Stimulated activated CD8-positive, alpha-beta memory T cell treated with anti-CD3 and anti-CD28 coated beads, Interleukin-12 subunit alpha, Interleukin-12 subunit beta, amount 100 ng/mL, for 4 hours (primary cell): Measurements from ENCODE around the gene CAMK1D.
"Not testable (repeated sequence)": the region's sequence is repeated elsewhere in the genome, so short reads cannot be mapped to it uniquely, and the experiment has no call there.

Experiments used
- DNase-seq: peaks from one replicate; pipeline ENCODE4 v3.0.0-alpha.2; 2020; ENCODE audit warnings: low read depth

Gene CAMK1D

DNA sequence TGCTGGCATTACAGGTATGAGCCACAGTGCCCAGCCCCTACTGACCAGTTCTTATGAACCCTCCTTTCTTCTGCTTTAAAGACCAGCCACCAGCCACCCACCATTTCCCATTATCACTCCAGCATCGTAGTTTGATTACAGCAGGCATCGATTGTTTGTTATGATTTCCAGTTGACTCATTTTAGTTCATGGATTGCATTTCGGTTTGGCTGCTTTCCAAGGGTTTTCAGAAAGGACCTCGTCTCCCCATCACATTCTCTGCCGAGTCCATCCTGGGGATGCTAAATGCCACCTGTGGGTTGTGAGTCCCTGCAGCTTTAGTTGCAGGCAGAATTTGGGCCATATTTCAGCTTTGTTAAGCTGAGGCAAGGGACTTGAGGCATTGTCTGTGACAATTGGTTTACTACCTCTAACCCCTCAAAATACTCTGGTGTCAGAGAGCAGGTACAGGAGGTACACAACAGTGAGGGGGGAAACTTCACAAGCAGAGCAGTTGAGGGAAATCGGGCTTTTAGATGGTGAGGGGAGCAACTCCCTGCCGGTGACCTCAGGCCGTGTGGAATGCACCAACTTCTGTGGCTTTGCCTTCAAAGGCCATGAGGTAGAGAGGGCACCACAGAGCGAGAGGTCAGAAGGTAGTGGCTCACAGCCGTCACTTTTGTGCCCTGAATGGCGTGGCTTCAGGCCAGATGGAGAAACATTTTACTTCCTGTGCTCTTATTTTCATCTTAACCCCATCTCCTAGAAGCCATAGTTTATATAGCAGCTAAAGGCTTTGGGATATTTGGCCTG lies 448.3 kb downstream of the CAMK1D start:
- DNase-seq = no peak

DNA sequence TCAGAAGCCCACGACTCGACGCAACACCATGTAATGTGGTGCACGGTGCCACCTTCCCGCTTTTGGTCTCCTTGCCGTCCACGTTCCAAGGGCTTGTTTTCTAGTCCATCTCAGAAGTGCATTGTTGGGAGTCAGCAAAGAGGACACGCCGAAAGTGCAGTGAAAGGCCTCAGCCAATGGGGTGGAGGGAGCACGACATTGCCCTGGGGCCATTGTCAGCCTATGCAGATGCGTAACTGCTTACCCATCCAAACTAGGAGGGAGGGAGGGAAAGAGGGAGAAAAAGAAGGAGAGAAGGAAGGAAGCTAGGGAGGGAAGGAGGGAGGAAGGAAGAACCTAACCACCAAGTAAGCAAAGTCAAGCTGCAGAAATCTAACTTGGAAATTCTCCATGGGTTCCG lies 449.8 kb downstream of the CAMK1D start:
- DNase-seq = no peak

DNA sequence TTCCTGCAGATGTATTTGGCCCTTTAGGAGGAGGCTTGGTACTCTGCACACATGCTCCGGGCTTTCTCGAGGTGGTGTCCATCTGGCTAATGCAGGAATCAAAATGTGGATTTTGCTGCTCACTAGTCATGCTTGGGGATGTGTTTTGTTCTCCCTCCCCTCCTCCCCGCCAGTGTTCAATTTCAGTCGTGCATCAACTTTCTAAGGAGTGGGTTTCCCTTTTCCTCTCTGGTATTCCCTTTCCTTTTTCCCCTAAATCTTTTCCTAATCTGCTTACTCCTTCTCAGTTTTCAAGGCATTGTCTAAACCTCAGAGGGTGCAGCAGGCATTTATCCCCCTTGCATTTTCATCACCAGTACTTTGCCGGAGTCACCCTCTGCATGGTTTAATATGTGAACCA lies 450.4 kb downstream of the CAMK1D start:
- no peak for DNase-seq

DNA sequence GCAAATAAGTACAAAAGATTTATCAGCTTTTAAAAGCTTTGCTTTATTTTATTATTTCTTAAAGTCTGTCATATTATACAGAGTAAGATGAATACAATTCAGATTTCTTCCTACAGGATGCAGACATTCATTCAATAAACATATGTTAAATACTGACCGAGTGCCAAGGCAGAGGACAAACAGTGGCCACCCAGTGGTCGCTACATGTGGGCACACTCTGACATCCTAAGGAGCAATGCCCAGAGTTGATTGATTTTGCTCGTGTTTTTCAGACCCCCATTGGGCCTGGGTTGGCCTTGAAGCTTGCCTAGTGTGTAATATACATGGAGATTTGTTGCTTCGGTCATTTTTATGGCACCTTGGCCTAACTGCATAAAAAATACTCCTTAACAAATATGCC lies 451.0 kb downstream of the CAMK1D start:
- no peak for DNase-seq

DNA sequence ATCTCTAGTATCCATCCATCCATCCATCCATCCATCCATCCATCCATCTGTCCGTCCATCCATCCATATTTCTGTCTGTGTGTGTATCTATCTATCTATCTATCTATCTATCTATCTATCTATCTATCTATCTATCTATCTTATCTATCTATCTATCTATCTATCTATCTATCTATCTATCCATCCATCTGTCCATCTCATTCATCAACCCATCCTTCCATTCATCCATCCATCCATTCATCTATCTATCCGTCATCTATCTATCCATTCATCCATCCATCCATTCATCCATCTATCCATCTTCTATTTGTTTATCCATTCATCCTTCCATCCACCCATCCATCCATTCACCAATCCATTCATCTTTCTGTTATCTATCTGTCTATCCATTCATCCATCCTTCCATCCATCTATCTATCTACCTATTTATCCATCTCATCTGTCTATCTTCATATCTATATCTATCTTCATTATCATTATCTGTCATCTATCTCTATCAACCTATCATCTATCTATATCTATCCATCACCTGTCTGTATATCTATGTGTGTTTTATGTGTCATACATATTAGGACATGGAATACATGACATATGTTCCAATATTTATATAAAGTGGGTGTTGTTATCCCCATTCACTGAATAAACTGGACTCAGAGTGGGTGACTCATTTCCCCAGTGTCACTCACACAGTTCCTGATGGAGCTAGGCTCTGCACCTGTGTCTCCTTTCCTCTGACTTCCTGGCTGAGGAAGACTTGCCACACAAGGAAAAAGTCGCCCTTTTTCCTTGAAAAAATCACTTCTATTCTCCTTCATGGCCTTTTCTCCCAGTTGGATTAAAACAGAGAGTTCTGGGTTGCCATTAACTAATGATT lies 452.1 kb downstream of the CAMK1D start:
- DNase-seq = no peak

DNA sequence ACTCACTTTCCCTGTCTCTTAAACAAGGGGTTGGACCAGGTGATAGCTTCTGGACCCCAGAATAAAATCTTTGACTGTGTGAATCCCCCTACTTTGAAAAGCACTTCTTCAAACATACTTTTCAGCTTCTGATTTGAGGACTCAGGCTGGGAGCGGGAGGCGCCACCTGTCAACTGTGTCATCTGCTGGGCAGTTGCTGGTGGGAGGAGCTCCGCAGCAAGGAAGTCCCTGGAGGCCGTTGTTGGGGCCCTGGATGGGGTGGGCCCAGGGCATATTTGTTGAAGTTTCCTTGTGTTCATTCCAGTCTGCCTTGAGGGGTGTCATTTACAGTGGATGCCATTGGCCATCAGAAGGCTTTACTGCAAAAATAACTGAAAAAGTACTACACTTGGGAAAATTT lies 454.4 kb downstream of the CAMK1D start:
- no peak for DNase-seq

DNA sequence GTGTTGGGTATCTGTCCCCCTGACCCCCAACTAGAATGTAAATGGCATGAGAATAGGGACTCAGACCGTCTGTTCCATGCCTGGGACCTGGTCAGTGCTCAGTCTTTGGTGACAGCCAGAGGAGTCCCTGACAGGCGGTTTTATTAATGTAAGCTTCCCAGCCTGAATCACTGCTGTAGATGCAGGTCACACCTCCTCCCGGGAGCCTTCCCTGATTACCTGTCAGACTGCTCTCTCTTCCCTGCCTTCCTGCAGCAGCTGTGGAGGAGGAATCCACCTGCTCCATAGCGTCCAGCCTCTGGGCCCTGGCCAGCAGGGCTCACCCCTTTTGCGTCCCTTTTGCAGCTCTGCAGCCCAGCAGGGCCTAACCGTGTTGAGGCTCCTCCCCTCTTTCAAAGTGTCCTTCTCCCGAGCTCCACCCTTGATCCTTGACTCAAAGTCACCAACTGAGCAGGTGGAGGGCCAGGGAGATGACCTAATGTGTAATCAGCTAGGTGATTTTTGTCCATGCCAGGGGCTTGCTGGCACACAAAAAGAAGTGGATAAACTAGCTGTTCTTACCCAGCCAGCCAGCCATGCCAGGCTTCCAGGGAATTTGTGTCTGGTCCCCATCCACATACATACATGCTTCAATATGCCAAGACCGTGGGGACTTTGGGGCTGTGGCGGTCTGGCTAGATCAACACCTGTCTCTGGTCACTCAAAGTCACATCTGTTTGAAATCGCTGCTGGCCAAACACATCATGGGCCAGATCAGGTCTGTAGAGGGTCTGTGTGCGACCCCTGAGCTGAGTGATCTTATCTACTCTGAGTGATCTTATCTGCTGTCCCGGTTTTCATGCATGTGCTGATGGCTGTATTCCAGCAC lies 457.1 kb downstream of the CAMK1D start:
- no peak for DNase-seq

DNA sequence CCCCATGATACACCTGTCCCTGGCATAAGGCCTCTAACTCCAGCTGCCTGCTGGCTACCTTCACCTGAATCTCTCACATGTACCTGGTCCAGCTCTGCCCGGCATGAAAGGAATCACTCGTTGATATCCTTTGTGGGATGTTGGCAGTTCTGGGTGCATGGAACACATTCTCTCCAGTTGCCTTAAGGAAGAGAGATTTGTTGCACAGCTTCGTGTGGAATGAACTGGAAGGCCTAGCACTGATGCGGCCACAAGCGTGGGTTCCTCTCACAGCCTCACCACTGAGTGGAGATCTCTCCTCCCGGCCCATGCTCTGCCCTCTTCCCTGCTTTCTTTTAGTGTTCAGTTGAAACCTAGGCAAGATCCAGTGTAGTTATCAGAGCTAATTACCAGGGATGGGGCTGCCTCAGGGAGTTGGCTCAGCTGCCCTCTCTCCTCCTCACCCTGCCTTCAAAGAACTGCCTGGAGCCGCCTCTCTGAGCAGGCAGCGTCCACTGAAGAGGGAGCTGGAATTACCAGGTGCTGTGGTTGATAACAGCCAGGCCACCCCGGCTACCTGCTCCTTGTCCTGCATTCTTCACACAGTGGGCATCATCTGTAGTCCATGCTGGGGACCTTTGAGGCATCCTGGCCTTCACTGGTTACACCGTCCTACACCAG lies 457.9 kb downstream of the CAMK1D start:
- no peak for DNase-seq

DNA sequence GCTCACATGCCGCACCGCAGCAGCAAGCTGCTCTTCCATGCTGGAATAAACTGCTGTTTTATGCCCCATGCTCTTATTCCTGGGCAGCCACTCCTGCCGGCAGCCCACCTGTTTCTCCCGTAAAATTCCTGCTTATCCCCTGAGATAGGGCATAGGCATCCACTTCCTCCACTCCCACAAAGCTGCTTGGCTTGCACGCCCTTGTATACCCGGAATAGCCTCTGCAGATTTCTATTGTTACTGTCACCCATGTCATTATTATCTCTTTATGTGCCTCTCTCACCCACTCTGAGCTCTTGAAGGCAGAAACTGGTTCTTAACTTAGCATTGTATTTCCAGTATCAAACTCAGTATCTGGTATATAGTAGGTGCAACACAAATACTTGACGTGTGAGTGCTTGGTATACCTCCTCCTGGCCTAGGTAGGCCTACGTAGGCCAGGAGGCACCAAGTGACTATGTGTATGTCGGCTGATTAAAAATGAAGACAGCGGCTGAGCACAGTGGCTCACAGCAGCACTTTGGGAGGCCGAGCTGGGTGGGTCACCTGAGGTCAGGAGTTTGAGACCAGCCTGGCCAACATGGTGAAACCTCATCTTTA lies 458.8 kb downstream of the CAMK1D start:
- DNase-seq = no peak

DNA sequence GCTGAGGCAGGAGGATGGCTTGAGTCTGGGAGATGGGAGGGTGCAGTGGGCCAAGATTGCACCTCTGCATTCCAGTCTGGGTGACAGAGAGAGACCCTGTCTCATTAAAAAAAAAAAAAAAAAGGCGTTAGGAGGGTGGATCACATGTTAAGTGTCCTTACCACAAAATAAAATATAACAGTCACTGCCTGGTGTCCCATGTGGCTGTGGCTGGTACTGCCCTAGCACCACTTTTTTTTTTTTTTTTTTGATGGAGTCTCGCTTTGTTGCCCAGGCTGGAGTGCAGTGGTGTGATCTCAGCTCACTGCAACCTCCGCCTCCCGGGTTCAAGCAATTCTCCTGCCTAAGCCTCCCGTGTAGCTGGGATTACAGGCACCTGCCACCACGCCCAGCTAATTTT lies 460.7 kb downstream of the CAMK1D start:
- DNase-seq = not testable (repeated sequence)

DNA sequence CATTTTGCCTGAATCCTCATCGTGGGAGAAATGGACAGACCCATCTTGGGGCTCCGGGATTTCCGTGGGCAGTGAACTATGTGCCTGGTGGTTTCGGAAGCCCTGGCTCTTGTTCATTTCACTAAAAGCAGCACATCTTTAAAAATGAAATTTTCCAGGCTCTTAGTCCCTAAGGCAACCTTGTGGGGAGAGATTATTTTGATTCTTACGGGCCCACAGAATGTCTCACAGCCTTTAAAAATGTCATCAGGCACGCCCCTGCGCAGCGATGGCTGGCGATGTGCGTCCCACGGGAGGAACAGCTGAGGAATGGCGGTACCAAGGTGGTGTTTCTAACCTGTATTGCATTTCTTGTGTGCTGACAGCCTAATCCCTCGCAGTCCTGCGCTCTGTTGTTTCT lies 462.5 kb downstream of the CAMK1D start:
- no peak for DNase-seq

DNA sequence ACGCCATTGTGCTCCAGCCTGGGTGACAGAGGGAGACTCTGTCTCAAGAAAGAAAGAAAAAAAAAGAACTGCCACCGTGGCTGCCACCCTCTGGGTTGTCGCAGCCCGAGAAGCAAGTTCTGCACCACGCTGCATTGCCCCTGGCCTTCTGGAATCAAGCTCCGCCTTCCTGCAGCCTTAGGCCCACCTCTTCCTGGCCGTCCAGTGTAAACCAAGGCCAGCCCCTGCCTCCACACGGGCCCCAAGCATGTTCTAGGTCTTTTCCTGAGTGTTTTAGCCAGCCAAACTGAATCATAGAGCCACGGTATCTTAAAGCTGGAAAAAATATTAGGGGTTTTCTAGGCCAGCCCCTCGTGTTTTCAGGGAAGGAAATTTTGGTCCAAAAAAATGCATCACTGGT lies 463.2 kb downstream of the CAMK1D start:
- no peak for DNase-seq

DNA sequence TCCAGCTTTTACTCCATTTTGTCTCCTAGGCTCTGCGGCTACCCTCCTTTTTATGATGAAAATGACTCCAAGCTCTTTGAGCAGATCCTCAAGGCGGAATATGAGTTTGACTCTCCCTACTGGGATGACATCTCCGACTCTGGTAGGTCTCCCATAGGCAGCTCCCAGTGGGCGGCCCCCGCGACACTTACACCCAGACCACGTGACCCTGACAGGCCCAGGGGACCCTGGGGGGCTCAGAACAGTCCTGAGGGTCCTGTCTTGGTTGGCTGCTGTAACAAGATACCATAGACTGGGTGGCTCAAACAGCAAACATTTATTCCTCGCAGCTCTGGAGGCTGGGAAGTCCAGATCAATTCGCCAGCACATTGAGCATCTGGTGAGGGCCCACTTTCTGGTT lies 464.8 kb downstream of the CAMK1D start:
- DNase-seq = no peak

DNA sequence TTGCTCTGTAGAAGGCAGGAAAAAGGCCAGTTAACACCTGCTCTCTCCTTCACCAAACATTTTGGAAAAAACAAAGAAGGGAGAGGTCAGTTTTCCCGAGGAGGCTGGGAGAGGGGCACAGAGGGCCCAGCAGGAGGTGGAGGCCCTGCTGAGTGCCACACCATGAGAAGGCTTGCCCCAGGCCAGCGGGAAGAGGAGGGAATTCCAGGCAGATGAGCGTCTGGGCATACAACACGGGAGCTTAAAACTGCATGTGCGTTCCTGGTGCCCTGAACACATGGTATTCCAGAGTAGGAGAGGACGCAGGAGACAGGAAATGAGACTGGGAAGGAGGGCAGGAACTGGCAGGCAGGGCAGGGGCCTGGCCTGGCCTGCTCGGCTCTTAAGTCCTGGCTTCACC lies 469.7 kb downstream of the CAMK1D start:
- no peak for DNase-seq

DNA sequence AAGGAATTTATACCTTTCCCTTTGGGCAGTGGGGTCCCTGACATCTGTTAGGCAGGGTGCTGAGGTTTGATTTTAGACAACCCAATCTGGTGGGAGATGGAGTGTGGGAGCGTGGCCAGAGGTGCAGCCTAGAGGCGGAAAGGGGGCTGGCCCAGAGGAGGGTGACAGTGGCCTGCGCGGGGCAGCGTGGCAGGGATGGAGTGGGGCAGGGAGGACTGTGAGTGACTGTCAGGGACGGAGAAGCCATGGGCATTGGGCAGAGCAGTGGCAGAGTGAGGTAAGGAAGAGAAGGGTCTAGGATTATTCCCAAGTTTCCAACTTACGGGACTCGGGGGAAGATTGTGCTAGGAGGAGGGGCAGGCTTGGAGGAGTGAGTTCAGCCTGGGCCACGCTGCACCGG lies 470.3 kb downstream of the CAMK1D start:
- no peak for DNase-seq

DNA sequence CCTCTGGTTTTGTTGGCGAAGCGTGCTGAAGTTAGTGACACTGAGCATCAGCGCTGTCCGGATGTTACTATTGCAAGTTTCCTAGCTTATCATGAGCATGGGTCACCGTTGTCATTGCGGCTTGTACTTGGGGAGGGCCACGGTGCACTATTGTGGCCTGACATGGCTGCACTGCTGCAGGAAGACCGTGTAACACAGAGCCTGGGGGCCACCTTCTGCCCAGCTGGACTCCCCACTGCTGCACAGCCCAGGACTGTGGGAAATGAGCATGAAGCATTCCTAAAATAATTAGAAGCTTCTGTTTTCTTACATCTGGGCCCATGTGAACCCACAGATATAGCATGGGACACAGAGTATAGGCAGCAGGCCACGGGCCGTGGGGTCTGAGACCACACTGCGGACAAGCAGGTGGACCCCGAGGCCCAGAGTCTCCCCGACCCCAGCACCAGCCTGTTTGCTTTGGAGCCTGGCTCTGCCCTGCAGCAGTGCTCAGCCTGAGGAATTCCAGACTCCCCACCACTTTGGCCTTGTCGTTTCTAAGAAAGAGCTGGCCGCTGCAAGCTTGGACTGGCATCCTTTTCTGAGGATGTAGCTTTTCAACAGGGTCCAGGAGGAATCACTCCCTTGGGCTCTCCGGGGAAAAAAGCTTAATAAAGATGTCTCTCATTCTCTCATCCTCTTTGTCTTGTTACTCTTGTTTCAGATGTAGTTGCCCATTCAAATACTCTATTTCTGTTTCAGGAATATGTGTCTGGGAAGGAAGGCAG lies 473.0 kb downstream of the CAMK1D start:
- DNase-seq = no peak

DNA sequence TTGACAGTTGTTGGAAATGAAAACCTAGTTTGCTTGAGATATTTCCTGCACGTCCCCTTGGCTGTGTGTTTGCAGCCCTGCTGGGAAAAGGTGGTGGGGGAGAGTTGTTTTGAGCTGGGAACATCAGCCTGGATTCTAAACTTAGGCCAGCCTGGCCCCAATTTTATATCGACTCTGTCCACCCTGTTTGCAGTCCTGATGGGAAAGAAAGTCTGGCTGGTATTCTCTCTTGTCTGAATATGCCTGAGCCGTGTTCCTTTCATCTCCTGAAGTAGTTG lies 473.5 kb downstream of the CAMK1D start:
- DNase-seq = no peak

DNA sequence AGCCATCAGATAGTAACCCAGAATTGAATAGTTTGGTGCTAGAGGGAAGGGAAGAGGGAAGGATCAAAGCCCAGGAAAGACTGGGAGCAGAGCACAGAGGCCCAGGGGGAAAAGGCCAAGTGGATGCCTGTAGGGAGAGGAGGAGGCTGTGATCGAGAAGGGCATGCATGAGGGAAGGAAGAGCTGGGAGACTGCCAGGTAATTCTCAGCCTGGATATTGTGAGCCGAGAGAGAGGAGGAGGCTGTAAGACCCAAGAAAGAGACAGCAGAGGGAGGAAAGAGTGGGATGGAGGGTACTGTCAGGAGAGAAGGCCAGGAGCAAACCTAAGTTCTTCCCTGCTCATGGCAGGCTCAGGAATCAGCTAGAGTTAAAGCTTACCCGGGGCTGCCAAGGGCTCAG lies 474.0 kb downstream of the CAMK1D start:
- no peak for DNase-seq

DNA sequence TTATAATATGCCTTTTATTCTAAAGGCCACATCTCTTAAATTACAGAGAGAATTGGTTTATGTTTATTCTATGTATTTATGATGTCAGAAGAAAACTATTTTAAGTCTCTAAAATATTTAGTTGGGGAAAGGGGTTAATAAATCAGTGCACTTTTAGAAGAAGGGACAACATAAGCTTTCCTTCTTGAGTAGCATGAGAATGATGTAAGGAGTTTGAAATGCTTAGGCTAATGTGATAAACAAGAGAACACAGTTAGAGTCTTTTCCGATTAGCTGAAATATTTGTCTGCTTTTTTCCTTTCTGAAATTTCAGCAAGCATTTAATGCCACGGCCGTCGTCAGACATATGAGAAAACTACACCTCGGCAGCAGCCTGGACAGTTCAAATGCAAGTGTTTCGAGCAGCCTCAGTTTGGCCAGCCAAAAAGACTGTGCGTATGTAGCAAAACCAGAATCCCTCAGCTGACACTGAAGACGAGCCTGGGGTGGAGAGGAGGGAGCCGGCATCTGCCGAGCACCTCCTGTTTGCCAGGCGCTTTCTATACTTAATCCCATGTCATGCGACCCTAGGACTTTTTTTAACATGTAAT lies 476.0 kb downstream of the CAMK1D start:
- no peak for DNase-seq

DNA sequence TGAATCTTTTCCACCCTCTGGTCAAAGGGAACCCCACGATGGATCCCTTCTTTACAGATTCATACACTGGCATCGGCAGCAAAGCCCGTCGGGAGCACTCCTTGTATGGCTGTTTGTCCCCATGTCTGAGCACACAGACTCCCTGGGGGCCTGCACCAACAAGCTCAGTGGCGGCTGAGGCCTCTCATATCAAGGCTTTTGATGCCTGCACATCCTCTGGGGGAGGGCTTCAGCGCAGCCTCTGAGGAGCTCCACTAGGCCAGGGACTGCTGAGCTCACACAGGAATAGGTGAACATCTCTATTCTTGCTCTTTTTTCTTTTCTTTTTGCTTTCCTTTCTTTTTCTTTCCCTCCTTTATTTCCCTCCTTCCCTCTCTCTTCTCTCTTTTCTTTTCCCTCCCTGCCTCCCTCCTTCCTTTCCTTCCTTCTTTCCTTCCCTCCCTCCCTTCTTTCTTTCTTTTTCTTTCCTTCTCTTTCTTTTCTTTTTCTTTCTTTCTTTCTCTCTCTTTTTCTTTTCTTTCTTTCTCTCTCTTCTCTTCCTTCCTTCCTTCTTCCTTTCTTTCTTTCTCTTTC lies 477.5 kb downstream of the CAMK1D start:
- no peak for DNase-seq
